ENCODE data around the gene RAB27A. TPM values are rescaled to one million over a fixed set of nuclear protein-coding genes. Genes with fewer than 3 reads are reported as not detected.

RAB27A gene
- total RNA-seq, 2 donors from 2014 or later: 46.0 to 69.6 TPM

DNA sequence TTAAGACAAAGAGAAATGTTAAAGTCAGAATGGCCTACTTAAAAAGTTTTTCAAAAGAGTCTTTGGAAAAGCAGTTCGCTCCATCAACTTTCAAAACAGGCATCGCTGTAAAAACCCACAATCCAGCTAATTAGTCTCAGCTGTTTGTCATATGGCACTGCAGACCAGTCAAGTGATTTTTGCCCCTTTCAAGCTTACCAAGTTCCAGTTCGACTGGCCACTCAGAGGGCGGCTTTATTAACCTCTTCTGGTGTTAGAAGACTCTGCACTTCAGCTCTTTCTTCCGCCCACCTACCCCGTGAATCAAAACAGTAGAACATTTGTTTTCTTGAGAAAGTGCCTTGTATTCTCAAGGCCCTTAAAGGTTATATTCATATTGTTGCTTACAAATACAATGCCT is 19.3 kb downstream of the RAB27A start:
- no peaks in the 10 kb centered on the region for H3K27me3 ChIP-seq
- TF ChIP-seq CTCF (IDR thresholded peaks at IDR 0.05): no peak
- no peak for DNase-seq
- no peaks in the 10 kb centered on the region for H3K4me1 ChIP-seq
- no peaks in the 10 kb centered on the region for H3K36me3 ChIP-seq
- H3K9ac ChIP-seq (ENCODE audit: low read depth in 2 of 2, low read length in 2 of 2): no peak overlapping the region
- H3K4me3 ChIP-seq: no peak overlapping the region
- H3K9me3 ChIP-seq: no peaks in the 10 kb centered on the region
- intact Hi-C loops (cut with DNase I): no loop called here
- no peak overlapping the region for H3K27ac ChIP-seq

GRCh38 chr15:55268176-55268695 is 21.4 kb downstream of the RAB27A start:
- no peak for DNase-seq
- intact Hi-C loops (cut with DNase I): no loop called here
- no peak overlapping the region for H3K27ac ChIP-seq
- no peaks in the 10 kb centered on the region for H3K4me1 ChIP-seq
- no peaks in the 10 kb centered on the region for H3K27me3 ChIP-seq
- no peak overlapping the region for H3K9ac ChIP-seq (ENCODE audit: low read depth in 2 of 2, low read length in 2 of 2)
- TF ChIP-seq CTCF (IDR thresholded peaks at IDR 0.05): no peak
- no peaks in the 10 kb centered on the region for H3K9me3 ChIP-seq
- H3K4me3 ChIP-seq: no peak overlapping the region
- no peaks in the 10 kb centered on the region for H3K36me3 ChIP-seq

GRCh38 chr15:55267401-55268175 is 22.0 kb downstream of the RAB27A start:
- peak overlapping the region in 1 of 2 donors; percentile 29 for H3K9ac ChIP-seq (ENCODE audit: low read depth in 2 of 2, low read length in 2 of 2)
- peak overlapping the region; percentile 30 for H3K27ac ChIP-seq
- H3K4me3 ChIP-seq: no peak overlapping the region
- intact Hi-C loops (cut with DNase I): no loop called here
- no peaks in the 10 kb centered on the region for H3K27me3 ChIP-seq
- no peak for TF ChIP-seq CTCF (IDR thresholded peaks at IDR 0.05)
- no peaks in the 10 kb centered on the region for H3K9me3 ChIP-seq
- peak; percentile 35 for DNase-seq
- no peaks in the 10 kb centered on the region for H3K4me1 ChIP-seq
- H3K36me3 ChIP-seq: no peaks in the 10 kb centered on the region

DNA sequence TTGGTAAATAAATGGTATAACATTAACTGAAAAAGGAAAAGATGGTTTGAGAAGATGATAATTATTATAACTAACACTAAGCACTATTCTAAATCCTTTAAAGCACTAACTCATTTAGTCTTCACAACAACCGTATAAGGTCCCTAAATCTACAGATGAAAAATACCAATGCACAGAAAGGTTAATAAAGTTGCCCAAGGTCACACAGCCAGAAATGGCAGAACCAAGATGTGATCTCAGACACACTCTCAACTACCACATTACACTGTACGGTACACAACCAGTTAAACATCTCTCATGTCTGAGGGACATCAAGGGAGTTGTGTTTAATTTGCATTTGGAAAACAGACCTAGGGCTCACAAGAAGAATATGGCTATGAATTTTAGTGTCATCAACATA is 23.1 kb downstream of the RAB27A start:
- TF ChIP-seq CTCF (IDR thresholded peaks at IDR 0.05): no peak
- H3K9me3 ChIP-seq: no peaks in the 10 kb centered on the region
- no peak overlapping the region for H3K9ac ChIP-seq (ENCODE audit: low read depth in 2 of 2, low read length in 2 of 2)
- H3K36me3 ChIP-seq: no peaks in the 10 kb centered on the region
- peak overlapping the region; percentile 30 for H3K27ac ChIP-seq
- no peak overlapping the region for H3K4me3 ChIP-seq
- H3K27me3 ChIP-seq: no peaks in the 10 kb centered on the region
- DNase-seq: no peak
- H3K4me1 ChIP-seq: no peaks in the 10 kb centered on the region
- intact Hi-C loops (cut with DNase I): no loop called here

- Histone ChIP-seq H3K4me3 (no peak overlapping the region), H3K9me3 (no peaks in the 10 kb centered on the region), H3K36me3 (no peaks in the 10 kb centered on the region), H3K27me3 (no peaks in the 10 kb centered on the region), H3K27ac (no peak overlapping the region), H3K4me1 (peaks cover 3% of the 10 kb centered on the region), H3K9ac (ENCODE audit: low read depth in 2 of 2, low read length in 2 of 2) (no peak overlapping the region)
- TF ChIP-seq CTCF (IDR thresholded peaks at IDR 0.05): no peak
- intact Hi-C loops (cut with DNase I): no loop called here
- DNase-seq: no peak
Observed at GRCh38 chr15:55260562-55261131, 29.0 kb downstream of the RAB27A start.
